Left hindlimb (tissue), 1 donor: Measurements from ENCODE around the gene ZC2HC1B.
"Not testable (repeated sequence)": the region's sequence is repeated elsewhere in the genome, so short reads cannot be mapped to it uniquely, and the experiment has no call there.

Source experiments
- DNase-seq: peaks from one replicate; pipeline ENCODE4 v3.0.0-alpha.2; 2018

Gene ZC2HC1B

GRCh38 chr6:143864234-143864633 is at the start of gene ZC2HC1B:
TSS of gene ZC2HC1B (plus strand) at chr6:143864474. CDS start at chr6:143864540, 66 bp downstream.
- DNase-seq: no peak

GRCh38 chr6:143817621-143818020 is 46.7 kb upstream of the ZC2HC1B start:
- DNase-seq: no peak

GRCh38 chr6:143821359-143821758 is 42.9 kb upstream of the ZC2HC1B start:
- no peak for DNase-seq

GRCh38 chr6:143822584-143823024 is 41.7 kb upstream of the ZC2HC1B start:
- no peak for DNase-seq

GRCh38 chr6:143823548-143823947 is 40.7 kb upstream of the ZC2HC1B start:
- no peak for DNase-seq

GRCh38 chr6:143828572-143828971 is 35.7 kb upstream of the ZC2HC1B start:
- no peak for DNase-seq

- DNase-seq: no peak
These were observed 28.1 kb upstream of the ZC2HC1B start for GRCh38 chr6:143836150-143836549.

GRCh38 chr6:143838395-143838794 is 25.9 kb upstream of the ZC2HC1B start:
- DNase-seq: no peak

GRCh38 chr6:143839196-143839595 is 25.1 kb upstream of the ZC2HC1B start:
- DNase-seq: peak; percentile 42

- no peak for DNase-seq
These were observed 23.5 kb upstream of the ZC2HC1B start for GRCh38 chr6:143840595-143841265.

GRCh38 chr6:143842461-143842901 is 21.8 kb upstream of the ZC2HC1B start:
- no peak for DNase-seq

- peak; percentile 98 for DNase-seq
These were observed 21.2 kb upstream of the ZC2HC1B start, which contains the start of gene LTV1 for GRCh38 chr6:143842902-143843676. TSS of gene LTV1 (plus strand) at chr6:143843338. CDS start at chr6:143843478, 140 bp downstream.

GRCh38 chr6:143843677-143843999 is 20.6 kb upstream of the ZC2HC1B start:
- no peak for DNase-seq

- DNase-seq: no peak
These were observed 20.3 kb upstream of the ZC2HC1B start for GRCh38 chr6:143844006-143844405.

GRCh38 chr6:143845033-143845432 is 19.2 kb upstream of the ZC2HC1B start:
- no peak for DNase-seq

- DNase-seq: not testable (repeated sequence)
These were observed 12.6 kb upstream of the ZC2HC1B start for GRCh38 chr6:143851706-143852105.

- DNase-seq: not testable (repeated sequence)
These were observed 9.2 kb upstream of the ZC2HC1B start for GRCh38 chr6:143855057-143855456.

GRCh38 chr6:143856762-143857161 is 7.5 kb upstream of the ZC2HC1B start:
- not testable (repeated sequence) for DNase-seq

GRCh38 chr6:143857651-143858050 is 6.6 kb upstream of the ZC2HC1B start:
- DNase-seq: no peak

GRCh38 chr6:143859891-143860660 is 4.2 kb upstream of the ZC2HC1B start:
- no peak for DNase-seq

- DNase-seq: no peak
These were observed 503 bp upstream of the ZC2HC1B start for GRCh38 chr6:143863771-143864170.

GRCh38 chr6:143867236-143867635 is 3.0 kb downstream of the ZC2HC1B start:
- no peak for DNase-seq

- DNase-seq: not testable (repeated sequence)
These were observed 4.5 kb downstream of the ZC2HC1B start for GRCh38 chr6:143868808-143869207.
